HepG2 (cell line): ENCODE results near the gene TBC1D4.
"Not testable (repeated sequence)": the region's sequence is repeated elsewhere in the genome, so short reads cannot be mapped to it uniquely, and the experiment has no call there.

ENCODE experiments used
- ERF ChIP-seq: IDR thresholded peaks from 2 replicates; pipeline ENCODE4 v1.6.1; 2018; ENCODE audit warnings: missing biosample characterization, missing genetic modification reagents
- FOXM1 ChIP-seq: sonication (generic); formaldehyde crosslinking; IDR thresholded peaks from 2 replicates; pipeline ENCODE4 v1.5.0; 2020; ENCODE audit warnings: missing genetic modification reagents
- KAT2B ChIP-seq: fragments of 150-350 bp; IDR thresholded peaks from 2 replicates; pipeline ENCODE4 v1.6.1; 2014; ENCODE audit warnings: low read depth, low read length, borderline replicate concordance
- PAWR ChIP-seq: sonication (generic); formaldehyde crosslinking; IDR thresholded peaks from 2 replicates; pipeline ENCODE4 v1.4.0; 2020; ENCODE audit warnings: missing genetic modification reagents, mild to moderate bottlenecking, borderline replicate concordance

- not testable (repeated sequence) for TF ChIP-seq PAWR (CRISPR knock-in tag); KAT2B; ERF (CRISPR knock-in tag); FOXM1
Measured at GRCh38 chr13:75351538-75351937, 130.4 kb downstream of the TBC1D4 start.
